HG03520 (cell line): ENCODE measurements around the gene NCF4.

ENCODE experiments used
- ATAC-seq: cut with Tn5 transposase; IDR thresholded peaks from one replicate; pipeline ENCODE4 v1.9.1; 2021; ENCODE audit warnings: mild to moderate bottlenecking, moderate library complexity; ENCODE audit not compliant: unreplicated experiment

The NCF4 gene

GRCh38 chr22:36835903-36836302 is 24.9 kb upstream of the NCF4 start:
- ATAC-seq: no peak

- no peak for ATAC-seq
These were observed 22.4 kb upstream of the NCF4 start for GRCh38 chr22:36838119-36839030.

- ATAC-seq: no peak
These were observed 21.3 kb upstream of the NCF4 start for GRCh38 chr22:36839356-36840073.

GRCh38 chr22:36840106-36840505 is 20.7 kb upstream of the NCF4 start:
- ATAC-seq: no peak

GRCh38 chr22:36846271-36846670 is 14.5 kb upstream of the NCF4 start:
- ATAC-seq: no peak

- ATAC-seq: no peak
These were observed 13.9 kb upstream of the NCF4 start for GRCh38 chr22:36846949-36847348.

- no peak for ATAC-seq
These were observed 10.8 kb upstream of the NCF4 start for GRCh38 chr22:36850056-36850455.

GRCh38 chr22:36850682-36851081 is 10.1 kb upstream of the NCF4 start:
- no peak for ATAC-seq

- ATAC-seq: no peak
These were observed 8.5 kb upstream of the NCF4 start for GRCh38 chr22:36852056-36852973.

- no peak for ATAC-seq
These were observed 7.3 kb upstream of the NCF4 start for GRCh38 chr22:36853407-36854099.

- no peak for ATAC-seq
These were observed 5.3 kb upstream of the NCF4 start for GRCh38 chr22:36855478-36855877.

- ATAC-seq: no peak
These were observed 4.5 kb upstream of the NCF4 start for GRCh38 chr22:36856121-36856791.

GRCh38 chr22:36856792-36857135 is 4.0 kb upstream of the NCF4 start:
- ATAC-seq: no peak

GRCh38 chr22:36858156-36858555 is 2.6 kb upstream of the NCF4 start:
- no peak for ATAC-seq

- ATAC-seq: no peak
These were observed 1.8 kb upstream of the NCF4 start for GRCh38 chr22:36858966-36859365.

GRCh38 chr22:36860017-36860416 is 789 bp upstream of the NCF4 start:
- ATAC-seq: no peak

- ATAC-seq: no peak
These were observed 377 bp upstream of the NCF4 start for GRCh38 chr22:36860438-36860820.

- peak; percentile 31 for ATAC-seq
These were observed 1.7 kb downstream of the NCF4 start for GRCh38 chr22:36862251-36863242.

- no peak for ATAC-seq
These were observed 2.5 kb downstream of the NCF4 start for GRCh38 chr22:36863281-36863680.
